DMS 273 (cell line): ENCODE data around the gene GHR.
A peak's percentile ranks its signal among the peaks of the same experiment; 100 is the strongest.
"Not testable (repeated sequence)": the region's sequence is repeated elsewhere in the genome, so short reads cannot be mapped to it uniquely, and the experiment has no call there.

Source experiments
- DNase-seq: peaks from one replicate; lab custom pipeline; 2025; ENCODE audit not compliant: unreplicated experiment; lab: John Stamatoyannopoulos, UW

Gene GHR

GRCh38 chr5:42685078-42685477 is 261.8 kb downstream of the GHR start:
- DNase-seq = not testable (repeated sequence)

- no peak for DNase-seq
Measured at GRCh38 chr5:42689391-42689790, 266.2 kb downstream of the GHR start.

- DNase-seq = no peak
Measured at GRCh38 chr5:42691413-42691937, 268.2 kb downstream of the GHR start.

- DNase-seq = no peak
Measured at GRCh38 chr5:42701351-42702059, 278.3 kb downstream of the GHR start.

- DNase-seq = no peak
Measured at GRCh38 chr5:42703238-42703637, 280.0 kb downstream of the GHR start.

- no peak for DNase-seq
Measured at GRCh38 chr5:42715785-42716184, 292.5 kb downstream of the GHR start.

- DNase-seq = no peak
Measured at GRCh38 chr5:42718591-42718990, 295.4 kb downstream of the GHR start.

- DNase-seq = no peak
Measured at GRCh38 chr5:42719034-42719433, 295.8 kb downstream of the GHR start.

- peak; percentile 44 for DNase-seq
Measured at GRCh38 chr5:42720251-42720650, 297.0 kb downstream of the GHR start.

GRCh38 chr5:42721484-42721883 is 298.2 kb downstream of the GHR start:
- no peak for DNase-seq

- not testable (repeated sequence) for DNase-seq
Measured at GRCh38 chr5:42734531-42735058, 311.4 kb downstream of the GHR start.

- no peak for DNase-seq
Measured at GRCh38 chr5:42740920-42741319, 317.7 kb downstream of the GHR start.

GRCh38 chr5:42745426-42745825 is 322.2 kb downstream of the GHR start:
- peak; percentile 8 for DNase-seq

GRCh38 chr5:42745856-42746255 is 322.6 kb downstream of the GHR start:
- DNase-seq = no peak

GRCh38 chr5:42749020-42749419 is 325.8 kb downstream of the GHR start:
- DNase-seq = no peak

GRCh38 chr5:42750507-42750906 is 327.3 kb downstream of the GHR start:
- no peak for DNase-seq

- no peak for DNase-seq
Measured at GRCh38 chr5:42751044-42751443, 327.8 kb downstream of the GHR start.

- no peak for DNase-seq
Measured at GRCh38 chr5:42753099-42753498, 329.9 kb downstream of the GHR start.

- no peak for DNase-seq
Measured at GRCh38 chr5:42756606-42757601, 333.7 kb downstream of the GHR start, which contains the start of gene CCDC152. Gene CCDC152 (plus strand): TSS chr5:42756818. CDS start chr5:42759122, 2,304 bp downstream.

- DNase-seq = no peak
Measured at GRCh38 chr5:42759456-42759855, 336.2 kb downstream of the GHR start.

- no peak for DNase-seq
Measured at GRCh38 chr5:42760426-42760825, 337.2 kb downstream of the GHR start.
